ENCODE results near the gene GABBR2.

- TF ChIP-seq CTCF (IDR thresholded peaks at IDR 0.05; ENCODE audit: low read depth, low read length) (no peak), EZH2phosphoT487 (IDR thresholded peaks at IDR 0.05; ENCODE audit: low read depth) (no peak)
Measured at GRCh38 chr9:98409719-98410118, 299.0 kb downstream of the GABBR2 start.

Measured in OCI-LY3 (cell line).